GM18511 (cell line): ENCODE results near the gene POC5.

ENCODE experiments used
- ATAC-seq: cut with Tn5 transposase; IDR thresholded peaks from one replicate; pipeline ENCODE4 v1.9.1; 2021; ENCODE audit warnings: mild to moderate bottlenecking, moderate library complexity; ENCODE audit not compliant: unreplicated experiment

Gene POC5

GRCh38 chr5:75662061-75662460, 55.2 kb downstream of the POC5 start:
- ATAC-seq: no peak

GRCh38 chr5:75660678-75661465, 56.4 kb downstream of the POC5 start:
- no peak for ATAC-seq

GRCh38 chr5:75659791-75660450, 57.3 kb downstream of the POC5 start:
- ATAC-seq: peak; percentile 72

- ATAC-seq: no peak
Measured at GRCh38 chr5:75656311-75657003, 60.8 kb downstream of the POC5 start.

DNA sequence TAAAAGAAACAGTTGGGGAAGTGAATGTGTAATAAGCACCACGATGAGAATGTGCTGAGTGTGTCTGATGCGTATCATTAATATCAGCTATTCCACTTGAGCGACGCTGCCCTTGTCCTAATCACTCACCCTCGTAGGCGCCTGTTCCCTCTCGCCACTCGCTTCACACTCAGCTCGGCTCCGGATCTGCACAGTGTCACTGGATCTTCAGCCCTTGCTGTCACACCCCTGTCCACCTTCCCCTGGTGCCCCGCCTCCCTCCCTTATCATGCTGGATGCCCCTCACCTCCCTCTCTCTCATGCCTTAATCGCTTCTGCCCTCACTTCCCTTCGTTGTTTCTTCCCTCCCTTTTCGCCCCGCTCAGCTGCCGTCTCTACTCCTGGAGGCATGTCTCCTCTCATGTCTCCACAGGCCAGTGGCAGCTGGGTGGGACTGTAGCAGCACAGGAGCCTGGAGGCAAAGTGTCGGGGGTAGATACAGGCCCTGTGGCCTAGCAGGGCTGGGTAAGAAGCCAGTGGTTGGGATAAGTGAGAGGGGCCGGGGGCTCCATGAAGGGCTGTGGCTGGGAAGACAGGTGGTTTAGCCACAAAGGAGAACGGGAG, 62.4 kb downstream of the POC5 start:
- ATAC-seq: no peak

GRCh38 chr5:75653521-75653920, 63.7 kb downstream of the POC5 start:
- no peak for ATAC-seq

DNA sequence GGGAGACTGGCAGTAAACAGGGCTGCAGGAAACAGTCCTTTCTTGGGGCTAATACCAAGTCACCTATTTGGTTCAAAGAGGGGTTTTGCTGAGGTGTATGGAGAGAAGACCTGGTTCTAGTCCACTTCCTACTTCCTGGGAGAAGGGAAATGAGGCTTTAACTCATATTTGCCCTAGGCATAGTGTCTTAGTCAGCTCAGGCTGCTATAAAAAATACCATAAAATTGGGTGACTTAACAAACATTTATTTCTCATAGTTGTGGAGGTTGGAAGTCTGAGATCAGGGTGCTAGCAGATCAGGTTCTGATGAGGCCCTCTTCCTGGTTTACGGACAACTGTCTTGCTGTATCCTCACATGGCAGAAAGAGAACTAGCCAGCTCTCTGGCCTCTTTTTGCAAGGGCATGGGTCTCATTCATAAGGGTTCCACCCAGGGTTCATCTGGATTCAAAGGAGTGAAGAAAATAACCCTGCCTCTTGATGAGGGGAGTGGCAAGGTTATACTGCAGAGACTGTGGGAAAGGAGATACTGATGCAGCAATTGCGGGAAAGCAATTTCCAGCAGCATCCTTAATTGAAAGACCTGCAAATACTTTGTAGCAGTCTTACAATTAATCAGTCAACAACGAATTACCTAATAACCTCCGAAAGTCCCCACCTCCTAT, 65.5 kb downstream of the POC5 start:
- no peak for ATAC-seq

GRCh38 chr5:75648712-75649111, 68.5 kb downstream of the POC5 start:
- no peak for ATAC-seq

GRCh38 chr5:75640826-75641225, 76.4 kb downstream of the POC5 start:
- no peak for ATAC-seq

GRCh38 chr5:75640395-75640794, 76.8 kb downstream of the POC5 start:
- no peak for ATAC-seq

DNA sequence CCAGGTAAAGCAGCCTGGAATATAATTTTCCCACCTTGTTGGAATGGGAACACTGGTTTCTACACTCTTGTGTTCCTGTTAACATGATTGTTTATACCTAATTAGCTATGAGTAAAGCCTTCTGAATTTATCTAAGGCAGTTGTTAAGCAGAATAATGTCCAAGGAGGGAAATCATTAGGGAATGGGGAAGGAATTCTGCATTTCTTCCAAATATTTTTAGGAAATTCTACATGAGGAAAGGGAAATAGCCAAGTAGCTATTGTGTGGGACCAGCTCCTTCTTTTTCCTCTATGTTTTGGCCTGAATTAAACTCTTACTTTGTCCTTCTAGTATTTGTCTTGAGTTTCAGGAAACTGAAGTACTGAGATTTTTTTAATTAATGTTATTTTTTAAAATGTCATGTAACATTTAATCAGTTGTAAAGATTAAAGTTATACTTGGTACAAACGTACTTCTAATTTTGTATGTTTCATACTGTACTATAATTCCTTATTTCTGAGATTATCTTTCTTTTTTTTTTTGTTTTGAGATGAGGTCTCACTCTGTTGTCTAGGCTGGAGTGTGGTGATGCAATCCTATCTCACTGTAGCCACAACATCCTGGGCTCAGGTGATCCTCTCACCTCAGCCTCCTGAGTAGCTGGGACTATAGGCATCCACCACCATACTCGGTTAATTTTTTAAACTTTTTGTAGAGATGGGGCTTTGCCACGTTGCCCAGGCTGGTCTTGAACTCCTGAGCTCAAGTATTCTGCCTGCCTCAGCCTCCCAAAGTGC, 77.5 kb downstream of the POC5 start:
- no peak for ATAC-seq

DNA sequence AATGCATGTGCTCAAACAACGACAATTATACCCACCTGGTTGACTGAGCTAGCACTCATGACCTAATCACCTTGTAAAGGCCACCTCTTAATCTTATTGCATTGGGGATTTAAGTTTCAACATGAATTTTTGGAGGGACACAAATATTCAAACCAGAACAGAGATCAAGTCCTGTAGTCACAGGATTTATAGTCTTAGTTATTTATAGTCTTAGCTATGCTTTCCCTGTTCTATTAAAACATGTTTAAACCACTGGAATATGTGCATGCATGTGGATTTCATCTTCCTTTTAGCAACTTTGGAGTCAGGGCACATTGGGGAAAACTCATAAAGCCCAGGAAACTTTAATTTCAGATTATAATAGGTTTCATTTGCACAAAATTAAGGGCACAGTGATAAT, 79.3 kb downstream of the POC5 start:
- no peak for ATAC-seq

DNA sequence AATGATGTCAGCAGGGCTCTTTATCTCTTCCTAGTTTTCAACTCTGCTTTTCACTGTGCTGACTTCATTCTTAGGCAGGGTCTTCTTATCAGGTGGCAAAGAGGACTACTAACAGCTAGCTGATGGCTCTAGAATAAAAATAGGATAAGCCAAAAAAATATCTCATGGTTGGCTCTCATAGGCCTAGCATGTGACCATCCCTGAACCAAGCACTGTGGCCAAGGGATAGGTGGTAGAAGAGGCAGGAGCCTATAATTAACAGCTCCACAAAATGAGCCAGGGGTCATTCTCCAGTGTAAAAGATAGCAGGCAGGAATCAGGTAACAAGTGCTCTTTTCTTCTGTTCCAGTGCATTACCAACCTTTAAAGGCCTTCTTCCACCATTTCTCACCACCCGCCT, 84.9 kb downstream of the POC5 start:
- no peak for ATAC-seq

DNA sequence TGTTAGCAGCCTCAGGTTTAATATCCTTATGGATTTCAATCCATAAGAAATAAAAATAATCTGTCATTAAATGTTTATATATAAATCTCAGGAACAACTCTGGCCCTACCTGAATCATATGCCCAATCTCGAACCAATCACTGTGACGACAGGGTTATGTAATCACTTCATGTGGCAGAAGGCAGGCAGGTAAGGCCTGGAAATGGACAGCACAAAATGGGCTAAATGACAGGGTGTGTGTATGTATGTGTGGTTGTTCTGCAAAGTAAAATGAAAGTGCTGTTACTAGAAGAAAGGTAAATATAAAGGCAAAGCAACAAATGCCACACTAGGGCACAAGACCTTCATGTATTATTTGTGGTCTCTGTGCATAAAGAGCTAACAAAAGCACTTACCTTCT, 86.4 kb downstream of the POC5 start:
- no peak for ATAC-seq

- ATAC-seq: no peak
Measured at GRCh38 chr5:75627801-75628200, 89.4 kb downstream of the POC5 start.

- no peak for ATAC-seq
Measured at GRCh38 chr5:75626959-75627358, 90.3 kb downstream of the POC5 start.
